ENCODE results near the gene TECTB. TPM values are rescaled to one million over a fixed set of nuclear protein-coding genes. Genes with fewer than 3 reads are reported as not detected.
"Not testable (repeated sequence)": the region's sequence is repeated elsewhere in the genome, so short reads cannot be mapped to it uniquely, and the experiment has no call there.

Gene TECTB
- total RNA-seq, 1 donor from 2014 or later, result not detected

DNA sequence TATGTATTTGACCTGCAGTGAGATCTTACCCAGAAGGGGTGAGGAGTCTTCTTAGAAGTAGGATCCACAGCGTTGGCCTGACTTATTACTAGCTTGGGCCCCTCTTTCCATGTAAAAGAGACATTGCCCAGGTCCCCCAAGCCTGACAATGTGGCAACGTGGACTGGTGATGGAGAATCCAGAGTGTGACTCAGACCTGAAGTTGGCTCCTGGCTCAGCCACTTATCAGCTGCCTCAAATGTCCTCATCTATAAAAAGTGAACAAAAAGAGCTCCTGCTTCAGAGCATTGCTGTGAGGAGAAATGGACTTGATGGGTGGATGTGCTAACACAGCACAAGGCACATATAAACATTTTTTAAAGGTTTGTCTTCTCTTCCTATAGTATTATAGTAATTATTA lies 35.4 kb upstream of the TECTB start:
- Histone ChIP-seq H3K27me3 (ENCODE audit: control insufficient read depth in 3 of 3, insufficient read depth in 3 of 3, low read length in 3 of 3) (no peaks in the 10 kb centered on the region), H3K4me3 (ENCODE audit: low read length in 3 of 3) (no peak overlapping the region), H3K27ac (ENCODE audit: low read depth, low read length) (no peak overlapping the region), H3K4me1 (ENCODE audit: control insufficient read depth in 3 of 3, insufficient read depth in 3 of 3, low read length in 3 of 3) (peaks cover 0 to 7% (median 2%) of the 10 kb centered on the region in 3 donors), H3K9ac (ENCODE audit: low read depth in 1 of 3, low read length in 3 of 3) (no peak overlapping the region), H3K9me3 (ENCODE audit: control insufficient read depth in 3 of 3, low read length in 3 of 3) (peaks cover 0 to 2% (median 2%) of the 10 kb centered on the region in 3 donors), H3K36me3 (ENCODE audit: control insufficient read depth in 3 of 3, insufficient read depth in 3 of 3, low read length in 3 of 3) (no peaks in the 10 kb centered on the region)

DNA sequence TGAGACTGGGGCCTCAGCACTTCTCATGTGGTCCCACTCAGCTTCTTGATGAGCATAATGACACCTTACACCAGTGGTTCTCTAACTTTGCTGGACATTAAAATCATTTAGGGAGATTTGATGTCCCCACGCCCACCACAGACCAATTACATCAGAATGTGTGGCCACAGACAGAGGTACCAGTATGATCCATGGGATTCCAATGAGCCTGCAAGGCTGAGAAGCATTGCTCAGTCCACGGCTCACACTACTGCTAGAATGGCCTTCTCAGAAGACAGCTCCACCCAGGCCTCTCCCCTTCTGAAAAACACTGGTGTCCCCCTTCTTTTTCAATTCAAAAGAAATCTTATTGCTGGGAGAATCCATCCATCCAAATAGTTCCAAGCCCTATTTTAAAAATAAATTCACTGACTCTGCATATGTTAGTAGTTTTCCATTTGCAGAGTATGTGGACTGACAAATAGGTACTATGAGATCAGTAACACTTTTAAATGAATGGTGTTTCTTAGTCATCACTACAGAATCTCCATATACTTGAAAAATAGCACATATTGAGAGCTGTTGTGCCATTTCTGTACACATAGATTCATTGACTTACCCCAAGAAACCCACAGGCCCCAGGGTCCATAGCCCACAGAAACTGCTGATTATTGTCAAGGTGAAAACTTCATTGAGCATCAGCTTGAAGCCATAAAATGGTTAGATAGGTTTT lies 34.5 kb upstream of the TECTB start:
- Histone ChIP-seq H3K9me3 (ENCODE audit: control insufficient read depth in 3 of 3, low read length in 3 of 3) (peaks cover 0 to 2% (median 2%) of the 10 kb centered on the region in 3 donors), H3K36me3 (ENCODE audit: control insufficient read depth in 3 of 3, insufficient read depth in 3 of 3, low read length in 3 of 3) (no peaks in the 10 kb centered on the region), H3K4me1 (ENCODE audit: control insufficient read depth in 3 of 3, insufficient read depth in 3 of 3, low read length in 3 of 3) (no peaks in the 10 kb centered on the region), H3K4me3 (ENCODE audit: low read length in 3 of 3) (no peak overlapping the region), H3K27ac (ENCODE audit: low read depth, low read length) (no peak overlapping the region), H3K27me3 (ENCODE audit: control insufficient read depth in 3 of 3, insufficient read depth in 3 of 3, low read length in 3 of 3) (no peaks in the 10 kb centered on the region), H3K9ac (ENCODE audit: low read depth in 1 of 3, low read length in 3 of 3) (no peak overlapping the region)

DNA sequence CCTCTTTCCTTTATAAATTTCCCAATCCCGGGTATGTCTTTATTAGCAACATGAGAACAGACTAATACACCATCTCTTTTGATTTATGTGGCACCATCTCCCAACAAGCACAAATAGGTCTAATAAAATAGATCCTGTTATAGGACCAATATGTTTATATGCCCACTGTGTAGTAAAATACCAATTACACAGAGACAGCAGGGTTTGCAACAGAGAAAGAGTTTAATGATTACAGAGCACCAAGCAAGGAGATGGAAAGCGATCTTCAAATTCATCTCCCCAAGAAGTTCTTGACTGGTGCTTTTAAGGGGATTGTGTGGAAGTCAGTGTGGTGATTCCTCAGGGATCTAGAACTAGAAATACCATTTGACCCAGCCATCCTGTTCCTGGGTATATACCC lies 33.5 kb upstream of the TECTB start:
- Histone ChIP-seq H3K36me3 (ENCODE audit: control insufficient read depth in 3 of 3, insufficient read depth in 3 of 3, low read length in 3 of 3) (no peaks in the 10 kb centered on the region), H3K9ac (ENCODE audit: low read depth in 1 of 3, low read length in 3 of 3) (no peak overlapping the region), H3K4me3 (ENCODE audit: low read length in 3 of 3) (no peak overlapping the region), H3K9me3 (ENCODE audit: control insufficient read depth in 3 of 3, low read length in 3 of 3) (peaks cover 0 to 2% (median 2%) of the 10 kb centered on the region in 3 donors), H3K27ac (ENCODE audit: low read depth, low read length) (no peak overlapping the region), H3K4me1 (ENCODE audit: control insufficient read depth in 3 of 3, insufficient read depth in 3 of 3, low read length in 3 of 3) (no peaks in the 10 kb centered on the region), H3K27me3 (ENCODE audit: control insufficient read depth in 3 of 3, insufficient read depth in 3 of 3, low read length in 3 of 3) (no peaks in the 10 kb centered on the region)

DNA sequence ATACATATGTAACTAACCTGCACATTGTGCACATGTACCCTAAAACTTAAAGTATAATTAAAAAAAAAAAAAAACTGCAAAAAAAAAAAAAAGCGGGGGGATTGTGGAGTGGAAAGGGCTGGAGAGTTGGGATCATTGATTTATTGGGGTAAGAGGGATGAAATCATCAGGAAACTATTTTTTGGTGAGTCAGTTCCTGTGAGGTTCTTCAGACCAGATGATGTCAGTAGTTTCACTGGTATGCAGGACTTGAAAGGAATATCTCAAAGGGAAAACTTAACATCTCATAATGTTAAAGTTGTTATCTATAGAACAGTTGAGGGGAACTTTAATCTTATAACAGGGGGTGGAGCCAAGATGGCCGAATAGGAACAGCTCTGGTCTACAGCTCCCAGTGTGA lies 32.6 kb upstream of the TECTB start:
- no peaks in the 10 kb centered on the region for H3K27me3 ChIP-seq (ENCODE audit: control insufficient read depth in 3 of 3, insufficient read depth in 3 of 3, low read length in 3 of 3)
- H3K36me3 ChIP-seq (ENCODE audit: control insufficient read depth in 3 of 3, insufficient read depth in 3 of 3, low read length in 3 of 3), result no peaks in the 10 kb centered on the region
- H3K4me1 ChIP-seq (ENCODE audit: control insufficient read depth in 3 of 3, insufficient read depth in 3 of 3, low read length in 3 of 3), result no peaks in the 10 kb centered on the region
- H3K9ac ChIP-seq (ENCODE audit: low read depth in 1 of 3, low read length in 3 of 3), result no peak overlapping the region
- peaks cover 0 to 2% (median 0%) of the 10 kb centered on the region in 3 donors for H3K9me3 ChIP-seq (ENCODE audit: control insufficient read depth in 3 of 3, low read length in 3 of 3)
- no peak overlapping the region for H3K4me3 ChIP-seq (ENCODE audit: low read length in 3 of 3)
- no peak overlapping the region for H3K27ac ChIP-seq (ENCODE audit: low read depth, low read length)

DNA sequence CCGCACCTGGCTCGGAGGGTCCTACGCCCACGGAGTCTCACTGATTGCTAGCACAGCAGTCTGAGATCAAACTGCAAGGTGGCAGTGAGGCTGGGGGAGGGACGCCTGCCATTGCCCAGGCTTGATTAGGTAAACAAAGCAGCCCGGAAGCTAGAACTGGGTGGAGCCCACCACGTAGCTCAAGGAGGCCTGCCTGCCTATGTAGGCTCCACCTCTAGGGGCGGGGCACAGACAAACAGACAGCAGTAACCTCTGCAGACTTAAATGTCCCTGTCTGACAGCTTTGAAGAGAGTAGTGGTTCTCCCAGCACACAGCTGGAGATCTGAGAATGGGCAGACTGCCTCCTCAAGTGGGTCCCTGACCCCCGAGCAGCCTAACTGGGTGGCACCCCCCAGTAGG lies 32.0 kb upstream of the TECTB start:
- not testable (repeated sequence) for H3K27ac ChIP-seq (ENCODE audit: low read depth, low read length); H3K9me3 ChIP-seq (ENCODE audit: control insufficient read depth in 3 of 3, low read length in 3 of 3); H3K4me1 ChIP-seq (ENCODE audit: control insufficient read depth in 3 of 3, insufficient read depth in 3 of 3, low read length in 3 of 3); H3K4me3 ChIP-seq (ENCODE audit: low read length in 3 of 3); H3K36me3 ChIP-seq (ENCODE audit: control insufficient read depth in 3 of 3, insufficient read depth in 3 of 3, low read length in 3 of 3); H3K27me3 ChIP-seq (ENCODE audit: control insufficient read depth in 3 of 3, insufficient read depth in 3 of 3, low read length in 3 of 3); H3K9ac ChIP-seq (ENCODE audit: low read depth in 1 of 3, low read length in 3 of 3)

DNA sequence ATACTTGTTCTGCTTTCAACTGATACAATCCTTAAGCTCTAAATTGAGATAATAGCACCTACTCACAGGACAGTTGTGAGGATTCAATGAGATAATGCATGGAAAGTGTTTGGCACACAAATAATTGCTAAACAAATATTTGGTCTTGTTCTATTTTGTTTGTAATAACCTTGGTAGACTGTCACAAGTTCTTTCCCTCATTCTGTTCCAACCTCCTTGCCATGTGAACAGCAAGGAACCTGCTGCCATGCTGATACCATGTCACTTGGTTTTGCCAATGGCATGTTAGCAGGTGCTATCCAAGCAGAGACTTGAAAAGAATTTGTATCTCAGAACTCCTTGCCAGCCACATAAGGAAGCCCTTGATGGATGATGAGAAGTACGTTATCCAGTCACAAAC lies 24.8 kb upstream of the TECTB start:
- H3K9ac ChIP-seq (ENCODE audit: low read depth in 1 of 3, low read length in 3 of 3), result no peak overlapping the region
- no peak overlapping the region for H3K27ac ChIP-seq (ENCODE audit: low read depth, low read length)
- no peaks in the 10 kb centered on the region for H3K9me3 ChIP-seq (ENCODE audit: control insufficient read depth in 3 of 3, low read length in 3 of 3)
- H3K4me3 ChIP-seq (ENCODE audit: low read length in 3 of 3), result no peak overlapping the region
- H3K36me3 ChIP-seq (ENCODE audit: control insufficient read depth in 3 of 3, insufficient read depth in 3 of 3, low read length in 3 of 3), result no peaks in the 10 kb centered on the region
- H3K27me3 ChIP-seq (ENCODE audit: control insufficient read depth in 3 of 3, insufficient read depth in 3 of 3, low read length in 3 of 3), result no peaks in the 10 kb centered on the region
- H3K4me1 ChIP-seq (ENCODE audit: control insufficient read depth in 3 of 3, insufficient read depth in 3 of 3, low read length in 3 of 3), result no peaks in the 10 kb centered on the region

DNA sequence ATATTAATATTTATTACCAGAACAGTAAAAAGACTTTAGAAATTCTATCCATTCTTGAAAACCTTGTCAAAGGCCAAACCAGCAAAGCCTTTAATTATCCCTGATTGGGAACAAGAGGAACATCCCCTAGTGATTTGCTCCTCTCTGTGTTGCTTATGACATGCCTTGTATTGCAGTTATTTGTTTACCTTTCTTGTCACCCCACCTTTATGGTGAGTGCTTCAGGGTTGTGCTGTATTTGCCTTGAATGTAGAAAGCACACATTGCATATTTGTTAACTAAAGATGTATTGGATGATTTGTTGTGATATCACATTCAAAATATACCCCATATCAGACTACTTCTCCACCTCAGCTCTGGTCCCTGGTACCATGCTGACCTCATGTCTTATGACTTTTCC lies 23.5 kb upstream of the TECTB start:
- no peak overlapping the region for H3K4me3 ChIP-seq (ENCODE audit: low read length in 3 of 3)
- no peaks in the 10 kb centered on the region for H3K27me3 ChIP-seq (ENCODE audit: control insufficient read depth in 3 of 3, insufficient read depth in 3 of 3, low read length in 3 of 3)
- H3K36me3 ChIP-seq (ENCODE audit: control insufficient read depth in 3 of 3, insufficient read depth in 3 of 3, low read length in 3 of 3), result no peaks in the 10 kb centered on the region
- no peaks in the 10 kb centered on the region for H3K4me1 ChIP-seq (ENCODE audit: control insufficient read depth in 3 of 3, insufficient read depth in 3 of 3, low read length in 3 of 3)
- no peak overlapping the region for H3K9ac ChIP-seq (ENCODE audit: low read depth in 1 of 3, low read length in 3 of 3)
- no peak overlapping the region for H3K27ac ChIP-seq (ENCODE audit: low read depth, low read length)
- no peaks in the 10 kb centered on the region for H3K9me3 ChIP-seq (ENCODE audit: control insufficient read depth in 3 of 3, low read length in 3 of 3)

DNA sequence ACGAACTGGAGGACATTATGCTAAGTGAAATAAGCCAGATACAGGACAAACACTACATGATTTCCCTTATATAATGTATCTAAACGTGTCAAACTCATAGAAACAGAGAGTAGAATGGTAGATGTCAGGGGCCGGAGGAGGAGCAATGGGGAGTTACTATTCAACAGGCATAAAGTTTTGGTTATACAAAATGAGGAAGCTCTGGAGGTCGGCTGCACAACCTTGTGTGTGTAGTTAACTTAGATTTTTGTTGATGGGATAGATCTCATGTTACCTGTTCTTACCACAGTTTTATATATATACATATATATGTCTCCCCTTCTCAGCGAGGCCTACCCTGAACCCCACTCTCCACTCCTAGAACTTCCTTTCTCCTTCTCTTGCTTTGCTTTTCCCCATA lies 22.4 kb upstream of the TECTB start:
- Histone ChIP-seq H3K9ac (ENCODE audit: low read depth in 1 of 3, low read length in 3 of 3) (no peak overlapping the region), H3K4me3 (ENCODE audit: low read length in 3 of 3) (no peak overlapping the region), H3K36me3 (ENCODE audit: control insufficient read depth in 3 of 3, insufficient read depth in 3 of 3, low read length in 3 of 3) (no peaks in the 10 kb centered on the region), H3K4me1 (ENCODE audit: control insufficient read depth in 3 of 3, insufficient read depth in 3 of 3, low read length in 3 of 3) (no peaks in the 10 kb centered on the region), H3K9me3 (ENCODE audit: control insufficient read depth in 3 of 3, low read length in 3 of 3) (no peaks in the 10 kb centered on the region), H3K27ac (ENCODE audit: low read depth, low read length) (no peak overlapping the region), H3K27me3 (ENCODE audit: control insufficient read depth in 3 of 3, insufficient read depth in 3 of 3, low read length in 3 of 3) (no peaks in the 10 kb centered on the region)

DNA sequence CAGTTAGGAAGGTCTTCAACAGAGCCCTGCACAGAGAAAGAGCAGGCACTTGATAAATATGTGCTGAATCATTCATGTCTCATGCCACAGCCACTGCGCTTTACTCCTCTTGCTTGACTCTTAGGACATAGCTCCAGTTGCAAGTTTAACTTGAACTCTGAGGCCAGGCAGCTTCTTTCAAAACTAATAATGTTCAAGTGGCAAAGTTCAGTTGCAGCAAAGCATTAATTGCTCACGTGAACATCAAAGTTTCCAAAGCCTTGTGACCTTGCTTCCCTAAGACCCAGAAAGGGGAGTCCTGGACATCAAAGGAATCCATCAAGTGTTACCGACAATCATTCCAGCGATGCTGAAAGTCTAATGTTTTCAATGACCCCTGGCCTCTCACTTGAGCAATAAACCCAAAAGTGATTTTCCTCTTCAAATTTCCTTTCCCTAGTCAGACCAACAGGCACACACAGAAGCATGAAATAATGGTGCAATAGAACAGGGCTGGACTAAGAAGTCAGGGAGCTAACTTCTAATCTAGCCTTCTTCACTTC lies 21.8 kb upstream of the TECTB start:
- Histone ChIP-seq H3K9me3 (ENCODE audit: control insufficient read depth in 3 of 3, low read length in 3 of 3) (no peaks in the 10 kb centered on the region), H3K27ac (ENCODE audit: low read depth, low read length) (no peak overlapping the region), H3K4me1 (ENCODE audit: control insufficient read depth in 3 of 3, insufficient read depth in 3 of 3, low read length in 3 of 3) (no peaks in the 10 kb centered on the region), H3K27me3 (ENCODE audit: control insufficient read depth in 3 of 3, insufficient read depth in 3 of 3, low read length in 3 of 3) (no peaks in the 10 kb centered on the region), H3K4me3 (ENCODE audit: low read length in 3 of 3) (no peak overlapping the region), H3K36me3 (ENCODE audit: control insufficient read depth in 3 of 3, insufficient read depth in 3 of 3, low read length in 3 of 3) (no peaks in the 10 kb centered on the region), H3K9ac (ENCODE audit: low read depth in 1 of 3, low read length in 3 of 3) (no peak overlapping the region)

DNA sequence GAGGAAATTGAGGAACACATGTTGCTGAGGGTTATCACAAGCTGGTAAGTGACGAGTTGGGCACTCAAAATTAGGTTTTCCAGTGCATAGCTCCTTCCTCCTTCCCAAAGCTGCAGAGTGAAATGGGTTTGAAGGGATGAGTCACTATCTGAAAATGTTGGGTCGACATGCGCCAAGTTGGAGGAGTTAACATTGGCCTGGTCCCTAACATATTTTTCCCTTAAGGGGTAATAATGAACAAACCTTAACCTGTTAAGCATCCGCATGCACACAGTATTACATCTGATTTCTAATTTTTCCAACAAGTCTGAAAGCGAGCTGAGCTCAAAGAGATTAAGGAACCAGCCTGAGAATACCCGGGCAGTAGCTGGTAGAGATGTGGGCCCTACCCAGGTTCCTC lies 20.7 kb upstream of the TECTB start:
- H3K4me3 ChIP-seq (ENCODE audit: low read length in 3 of 3), result no peak overlapping the region
- H3K9me3 ChIP-seq (ENCODE audit: control insufficient read depth in 3 of 3, low read length in 3 of 3), result peaks cover 0 to 3% (median 0%) of the 10 kb centered on the region in 3 donors
- H3K4me1 ChIP-seq (ENCODE audit: control insufficient read depth in 3 of 3, insufficient read depth in 3 of 3, low read length in 3 of 3), result no peaks in the 10 kb centered on the region
- no peaks in the 10 kb centered on the region for H3K27me3 ChIP-seq (ENCODE audit: control insufficient read depth in 3 of 3, insufficient read depth in 3 of 3, low read length in 3 of 3)
- no peak overlapping the region for H3K9ac ChIP-seq (ENCODE audit: low read depth in 1 of 3, low read length in 3 of 3)
- no peaks in the 10 kb centered on the region for H3K36me3 ChIP-seq (ENCODE audit: control insufficient read depth in 3 of 3, insufficient read depth in 3 of 3, low read length in 3 of 3)
- no peak overlapping the region for H3K27ac ChIP-seq (ENCODE audit: low read depth, low read length)

Measured in skeletal muscle tissue (tissue), 4 donors.